22Rv1 (cell line): ENCODE measurements around the gene RYR2.

ENCODE experiments used
- H3K27ac ChIP-seq: fragments of 450-650 bp; 2 replicates; pipeline ENCODE4 v1.5.1; 2017
- CTCF ChIP-seq: fragments of 450-650 bp; IDR thresholded peaks from 2 replicates; pipeline ENCODE4 v1.5.1; 2017; ENCODE audit warnings: mild to moderate bottlenecking
- ZFX ChIP-seq: fragments of 450-650 bp; IDR thresholded peaks from 2 replicates; pipeline ENCODE4 v1.6.1; 2017; ENCODE audit warnings: antibody characterized with exemption, borderline replicate concordance

The RYR2 gene

GRCh38 chr1:237041795-237042525, at the start of gene RYR2:
Gene RYR2 (plus strand): TSS chr1:237042184. CDS start chr1:237042522, 338 bp downstream.
- H3K27ac ChIP-seq: no peak within 1 kb of the TSS
- TF ChIP-seq CTCF (peak; percentile 89), ZFX (no peak)

- TF ChIP-seq ZFX: no peak
- TF ChIP-seq CTCF: no peak
- H3K27ac ChIP-seq: no peak overlapping the region
Measured at GRCh38 chr1:236992449-236992848, 49.5 kb upstream of the RYR2 start.

GRCh38 chr1:236994450-236994849, 47.5 kb upstream of the RYR2 start:
- TF ChIP-seq CTCF (no peak), ZFX (no peak)
- no peak overlapping the region for H3K27ac ChIP-seq

GRCh38 chr1:236997361-236997760, 44.6 kb upstream of the RYR2 start:
- H3K27ac ChIP-seq: no peak overlapping the region
- TF ChIP-seq ZFX (no peak), CTCF (no peak)

- no peak overlapping the region for H3K27ac ChIP-seq
- no peak for TF ChIP-seq ZFX
- TF ChIP-seq CTCF: no peak
Measured at GRCh38 chr1:236997882-236998281, 44.1 kb upstream of the RYR2 start.

GRCh38 chr1:236998546-236998945, 43.4 kb upstream of the RYR2 start:
- no peak for TF ChIP-seq CTCF
- no peak for TF ChIP-seq ZFX

GRCh38 chr1:237000191-237000590, 41.8 kb upstream of the RYR2 start:
- no peak overlapping the region for H3K27ac ChIP-seq
- TF ChIP-seq CTCF: no peak

More at GRCh38 chr1:236998546-236998945, 43.4 kb upstream of the RYR2 start:
- no peak overlapping the region for H3K27ac ChIP-seq
